Brain microvascular endothelial cell (primary cell): ENCODE results near the gene FKBP11.

Experiments used
- DNase-seq: peaks from one replicate; pipeline ENCODE4 v3.0.0-alpha.2; 2020
- H3K27ac ChIP-seq: fragments of 250-450 bp; sonication (Bioruptor Pico); 2 replicates; pipeline ENCODE4 v1.5.1; 2020; ENCODE audit warnings: mild to moderate bottlenecking, moderate library complexity
- H3K27me3 ChIP-seq: fragments of 250-450 bp; sonication (Bioruptor Pico); replicated peaks from 2 replicates; pipeline ENCODE4 v1.5.1; 2020; ENCODE audit warnings: mild to moderate bottlenecking
- H3K36me3 ChIP-seq: fragments of 250-450 bp; sonication (Bioruptor Pico); replicated peaks from 2 replicates; pipeline ENCODE4 v1.5.1; 2020; ENCODE audit warnings: mild to moderate bottlenecking
- H3K4me3 ChIP-seq: 2 replicates; pipeline ENCODE4 v1.5.1; 2011; ENCODE audit warnings: low read depth, mild to moderate bottlenecking, control low read depth, low read length, moderate library complexity
- in situ Hi-C: cut with HindIII; loops from 2 replicates; pipeline ENCODE4 v1.10.0; 2017; ENCODE audit warnings: low sequenced_read_pairs, low pct_ligation_motif_present
- TF ChIP-seq, protein P1 (sequence below): IDR thresholded peaks from 2 replicates; pipeline ENCODE4 v1.5.1; 2011; ENCODE audit warnings: low read depth, mild to moderate bottlenecking, moderate library complexity, low read length, control low read depth, inconsistent platforms; ENCODE audit errors: missing control alignments

The FKBP11 gene

DNA sequence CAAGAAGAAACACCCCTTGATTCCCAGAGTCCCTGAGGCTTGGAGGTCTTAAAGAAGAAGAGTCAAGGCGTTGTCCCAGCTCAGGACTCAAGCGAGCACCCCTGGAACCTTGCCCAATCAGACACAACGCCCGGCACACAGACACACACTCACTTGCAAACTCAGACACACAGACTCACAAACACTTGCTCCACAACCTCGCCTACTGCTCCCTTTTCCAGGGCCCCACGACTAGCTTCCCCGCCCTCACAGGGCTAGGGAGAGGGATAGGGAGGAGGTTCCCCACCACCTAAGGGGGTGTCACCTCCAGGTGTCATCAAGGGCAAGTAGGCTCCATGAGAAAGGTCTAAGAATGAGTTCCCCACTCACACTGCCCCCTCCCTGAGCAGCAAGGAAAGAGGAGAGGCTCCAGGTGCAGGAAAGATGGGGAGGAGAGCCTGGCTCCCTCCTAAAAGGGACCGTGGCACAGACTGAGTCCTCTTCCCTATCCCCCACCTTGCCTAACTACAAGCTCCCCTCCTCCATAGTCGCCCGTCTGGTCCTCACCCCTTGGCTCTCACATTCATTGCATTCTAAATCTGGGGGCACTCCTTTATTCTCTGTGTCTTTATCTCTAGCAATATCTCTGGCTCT, 45.5 kb upstream of the FKBP11 start:
- H3K27me3 ChIP-seq: peaks cover 46% of the 10 kb centered on the region
- DNase-seq: no peak
- H3K36me3 ChIP-seq: no peaks in the 10 kb centered on the region
- H3K27ac ChIP-seq: no peak overlapping the region
- H3K4me3 ChIP-seq: no peak overlapping the region
- in situ Hi-C loops: no loop called here
- TF ChIP-seq, protein P1, sequence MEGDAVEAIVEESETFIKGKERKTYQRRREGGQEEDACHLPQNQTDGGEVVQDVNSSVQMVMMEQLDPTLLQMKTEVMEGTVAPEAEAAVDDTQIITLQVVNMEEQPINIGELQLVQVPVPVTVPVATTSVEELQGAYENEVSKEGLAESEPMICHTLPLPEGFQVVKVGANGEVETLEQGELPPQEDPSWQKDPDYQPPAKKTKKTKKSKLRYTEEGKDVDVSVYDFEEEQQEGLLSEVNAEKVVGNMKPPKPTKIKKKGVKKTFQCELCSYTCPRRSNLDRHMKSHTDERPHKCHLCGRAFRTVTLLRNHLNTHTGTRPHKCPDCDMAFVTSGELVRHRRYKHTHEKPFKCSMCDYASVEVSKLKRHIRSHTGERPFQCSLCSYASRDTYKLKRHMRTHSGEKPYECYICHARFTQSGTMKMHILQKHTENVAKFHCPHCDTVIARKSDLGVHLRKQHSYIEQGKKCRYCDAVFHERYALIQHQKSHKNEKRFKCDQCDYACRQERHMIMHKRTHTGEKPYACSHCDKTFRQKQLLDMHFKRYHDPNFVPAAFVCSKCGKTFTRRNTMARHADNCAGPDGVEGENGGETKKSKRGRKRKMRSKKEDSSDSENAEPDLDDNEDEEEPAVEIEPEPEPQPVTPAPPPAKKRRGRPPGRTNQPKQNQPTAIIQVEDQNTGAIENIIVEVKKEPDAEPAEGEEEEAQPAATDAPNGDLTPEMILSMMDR: no peak

DNA sequence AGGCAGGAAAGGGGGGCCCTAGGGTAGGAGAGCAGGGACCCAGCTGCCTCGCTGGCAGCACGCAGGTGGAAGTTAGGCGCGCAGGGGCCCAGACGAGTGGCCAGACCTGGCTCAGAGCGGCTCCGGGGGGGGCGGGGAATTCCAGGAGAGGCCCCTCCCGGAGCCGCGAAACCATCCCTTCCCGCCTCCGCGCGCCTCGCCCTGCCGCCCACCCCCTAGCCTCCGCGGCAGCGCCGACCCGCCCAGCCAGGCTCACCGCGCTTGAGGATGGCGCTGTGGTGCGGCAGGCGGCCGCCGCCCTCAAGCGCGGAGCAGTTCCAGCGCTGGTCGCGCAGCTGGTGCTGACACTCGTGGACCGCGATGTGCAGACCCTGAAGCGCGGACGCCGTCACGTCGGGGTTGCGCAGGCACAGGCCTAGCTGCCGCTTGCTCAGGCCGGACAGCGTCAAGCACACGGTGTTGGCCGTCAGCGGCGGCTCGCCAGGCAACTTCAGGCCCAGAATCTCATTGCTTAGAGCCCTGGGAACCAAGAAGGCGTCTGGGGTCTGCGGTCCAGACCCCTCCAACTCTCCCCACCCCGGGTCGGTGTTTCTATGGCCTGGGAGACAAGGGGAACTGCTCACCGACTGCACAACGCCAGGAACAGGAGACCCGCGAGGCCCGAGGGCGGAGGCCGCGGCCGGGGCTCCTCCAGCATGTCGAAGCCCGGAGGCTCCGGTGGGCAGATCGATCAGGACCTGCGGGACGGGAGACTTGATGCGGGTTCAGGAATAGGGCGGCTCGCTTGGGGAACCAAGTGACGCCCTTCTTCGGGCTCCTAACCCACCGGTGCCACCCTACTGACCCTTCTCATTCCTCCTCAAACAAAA, 44.8 kb upstream of the FKBP11 start:
- H3K27ac ChIP-seq: no peak overlapping the region
- in situ Hi-C loops: no loop called here
- TF ChIP-seq, protein P1: no peak
- DNase-seq: no peak
- no peaks in the 10 kb centered on the region for H3K36me3 ChIP-seq
- H3K4me3 ChIP-seq: no peak overlapping the region
- peaks cover 46% of the 10 kb centered on the region for H3K27me3 ChIP-seq

DNA sequence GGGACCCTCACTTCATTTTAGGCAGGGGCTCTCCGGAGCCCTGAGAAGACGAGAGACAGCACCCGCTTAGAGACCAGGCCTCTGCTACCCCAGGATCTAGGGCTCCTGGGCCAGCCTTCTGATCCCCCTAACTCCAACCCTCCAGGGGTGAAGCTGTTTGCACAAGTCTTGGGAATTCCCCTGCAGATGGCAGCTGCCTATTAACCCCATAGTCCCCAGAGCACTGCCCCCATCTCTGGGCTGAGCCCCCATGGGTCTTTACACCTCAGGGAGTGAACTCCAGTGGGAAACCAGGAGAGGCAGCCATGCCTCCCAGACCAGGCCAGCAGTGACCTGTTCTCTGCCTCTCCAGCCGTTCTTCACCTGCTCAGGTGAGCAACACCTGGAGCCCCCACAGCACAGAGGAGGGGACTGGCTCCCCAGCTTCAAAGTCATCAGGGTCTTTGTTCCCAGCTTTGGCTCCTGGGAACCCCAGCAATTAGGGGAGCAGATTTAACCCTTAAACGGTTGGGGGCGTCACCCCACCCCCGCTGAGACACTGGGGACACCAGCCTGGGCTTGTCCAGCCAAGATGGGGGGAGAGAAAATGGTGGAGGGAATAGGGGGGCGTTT, 44.0 kb upstream of the FKBP11 start:
- DNase-seq: no peak

DNA sequence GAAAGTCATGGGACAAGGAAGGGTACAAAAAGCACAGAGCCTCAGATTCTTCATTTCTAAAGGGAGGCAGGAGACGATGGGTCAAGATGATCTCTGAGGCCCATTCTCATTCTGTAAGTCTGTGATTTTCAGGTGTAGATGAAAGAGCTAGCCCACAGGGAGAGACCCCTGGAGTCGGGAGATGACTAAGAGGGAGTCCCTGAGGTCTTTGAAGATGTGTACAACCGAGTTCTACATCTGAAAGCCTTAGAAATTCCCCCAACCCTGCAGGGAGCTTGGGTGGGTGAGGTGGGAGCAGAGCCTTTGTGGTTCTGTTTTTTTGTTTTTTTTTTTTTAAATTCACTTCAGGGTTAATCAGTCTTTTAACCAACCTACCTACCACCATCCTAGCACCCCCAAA, 43.2 kb upstream of the FKBP11 start:
- in situ Hi-C loops: no loop called here

More for the DNA sequence above, 44.0 kb upstream of the FKBP11 start:
- no peaks in the 10 kb centered on the region for H3K36me3 ChIP-seq
- TF ChIP-seq, protein P1: no peak
- in situ Hi-C loops: no loop called here
- peaks cover 47% of the 10 kb centered on the region for H3K27me3 ChIP-seq
- no peak overlapping the region for H3K4me3 ChIP-seq
- no peak overlapping the region for H3K27ac ChIP-seq

DNA sequence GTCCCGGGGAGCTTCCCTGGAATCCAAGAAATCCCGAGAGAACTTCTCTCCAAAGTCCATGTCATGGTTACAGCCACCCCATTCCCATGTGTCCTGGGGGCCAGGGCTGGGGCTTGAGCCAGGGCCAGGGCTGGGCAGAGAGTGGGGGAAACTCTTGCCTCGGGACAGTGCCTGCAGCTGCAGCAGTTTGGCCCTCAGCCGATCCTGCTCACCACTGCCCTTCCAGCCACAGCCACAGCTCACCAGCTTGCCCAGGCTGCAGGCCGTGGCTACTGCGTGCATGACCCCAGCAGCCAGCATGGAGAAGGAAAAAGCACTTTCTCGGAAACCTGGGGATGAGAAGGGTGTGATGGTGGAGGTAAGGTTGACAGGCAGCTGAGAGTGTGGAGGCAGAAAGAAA, 42.7 kb upstream of the FKBP11 start:
- in situ Hi-C loops: no loop called here
- TF ChIP-seq, protein P1: no peak
- peaks cover 46% of the 10 kb centered on the region for H3K27me3 ChIP-seq

More for the DNA sequence above, 43.2 kb upstream of the FKBP11 start:
- TF ChIP-seq, protein P1: no peak
- no peak overlapping the region for H3K27ac ChIP-seq
- no peak for DNase-seq
- peaks cover 46% of the 10 kb centered on the region for H3K27me3 ChIP-seq
- no peaks in the 10 kb centered on the region for H3K36me3 ChIP-seq
- no peak overlapping the region for H3K4me3 ChIP-seq

More for the DNA sequence above, 42.7 kb upstream of the FKBP11 start:
- Histone ChIP-seq H3K27ac (no peak overlapping the region), H3K4me3 (no peak overlapping the region), H3K36me3 (no peaks in the 10 kb centered on the region)
- no peak for DNase-seq
